HepG2 (cell line): Measurements from ENCODE around the gene FITM2. TPM values are rescaled to one million over a fixed set of nuclear protein-coding genes. Genes with fewer than 3 reads are reported as not detected.

ENCODE experiments used
- ARID2 ChIP-seq: sonication (generic); formaldehyde crosslinking; IDR thresholded peaks from 2 replicates; pipeline ENCODE4 v1.8.1; 2022; ENCODE audit warnings: mild to moderate bottlenecking, missing genetic modification reagents, borderline replicate concordance
- CBFB ChIP-seq: sonication (generic); formaldehyde crosslinking; IDR thresholded peaks from 2 replicates; pipeline ENCODE4 v1.4.0; 2020; ENCODE audit warnings: missing genetic modification reagents
- EEA1 ChIP-seq: sonication (generic); formaldehyde crosslinking; IDR thresholded peaks from 2 replicates; pipeline ENCODE4 v1.5.1; 2020; ENCODE audit warnings: mild to moderate bottlenecking, missing genetic modification reagents, borderline replicate concordance
- FOXO1 ChIP-seq: sonication (generic); formaldehyde crosslinking; IDR thresholded peaks from 2 replicates; pipeline ENCODE4 v1.4.0; 2020; ENCODE audit warnings: missing genetic modification reagents
- HCFC1 ChIP-seq: fragments of 150-350 bp; IDR thresholded peaks from 2 replicates; pipeline ENCODE4 v1.6.1; 2014; ENCODE audit warnings: low read depth, low read length
- HDAC1 ChIP-seq: sonication (generic); formaldehyde crosslinking; IDR thresholded peaks from 2 replicates; pipeline ENCODE4 v1.5.1; 2020; ENCODE audit warnings: mild to moderate bottlenecking, missing genetic modification reagents
- KDM3A ChIP-seq: IDR thresholded peaks from 2 replicates; pipeline ENCODE4 v1.6.1; 2018; ENCODE audit warnings: low read depth, missing compliant biosample characterization
- KDM5A ChIP-seq: fragments of 200-600 bp; sonication (generic); IDR thresholded peaks from 2 replicates; pipeline ENCODE4 v1.7.0; 2018; ENCODE audit warnings: antibody characterized with exemption, mild to moderate bottlenecking, low read length, borderline replicate concordance
- LCORL ChIP-seq, 2 experiments: fragments of 450-650 bp in 1 of 2; sonication (generic) in 1 of 2; formaldehyde crosslinking in 1 of 2; IDR thresholded peaks; 2 replicates each; pipeline versions ENCODE4 v1.5.0 to v1.6.1; 2017 to 2020; ENCODE audit warnings: antibody characterized with exemption in 1 of 2, missing genetic modification reagents in 1 of 2
- MED1 ChIP-seq: sonication (generic); formaldehyde crosslinking; IDR thresholded peaks from 2 replicates; pipeline ENCODE4 v1.4.0; 2020; ENCODE audit warnings: missing genetic modification reagents
- MTF2 ChIP-seq: sonication (generic); formaldehyde crosslinking; IDR thresholded peaks from 2 replicates; pipeline ENCODE4 v1.5.0; 2020; ENCODE audit warnings: missing genetic modification reagents, borderline replicate concordance
- SRSF9 ChIP-seq: fragments of 200-400 bp; formaldehyde crosslinking; IDR thresholded peaks from 2 replicates; pipeline ENCODE4 v1.6.1; 2018; ENCODE audit warnings: borderline replicate concordance, mild to moderate bottlenecking, low read depth, low read length; ENCODE audit not compliant: insufficient read depth, poor library complexity, severe bottlenecking
- ZBTB26 ChIP-seq: IDR thresholded peaks from 2 replicates; pipeline ENCODE4 v1.6.1; 2016; ENCODE audit warnings: missing compliant biosample characterization, missing genetic modification reagents, borderline replicate concordance
- ZBTB3 ChIP-seq: sonication (generic); formaldehyde crosslinking; IDR thresholded peaks from 2 replicates; pipeline ENCODE4 v1.4.0; 2020; ENCODE audit warnings: low read depth, mild to moderate bottlenecking, moderate library complexity, missing genetic modification reagents, borderline replicate concordance
- ZEB1 ChIP-seq: IDR thresholded peaks from 2 replicates; pipeline ENCODE4 v1.6.1; 2012; ENCODE audit warnings: mild to moderate bottlenecking, low read depth, inconsistent platforms; ENCODE audit not compliant: insufficient replicate concordance
- ZFX ChIP-seq: sonication (generic); formaldehyde crosslinking; IDR thresholded peaks from 2 replicates; pipeline ENCODE4 v1.4.0; 2020; ENCODE audit warnings: mild to moderate bottlenecking, low read depth, missing genetic modification reagents, moderate library complexity
- ZFYVE20 ChIP-seq: sonication (generic); formaldehyde crosslinking; IDR thresholded peaks from 2 replicates; pipeline ENCODE4 v1.8.0; 2023; ENCODE audit warnings: low read depth, mild to moderate bottlenecking, moderate library complexity, missing genetic modification reagents, borderline replicate concordance
- ZMYM3 ChIP-seq: sonication (generic); formaldehyde crosslinking; IDR thresholded peaks from 2 replicates; pipeline ENCODE4 v1.5.1; 2020; ENCODE audit warnings: mild to moderate bottlenecking, missing genetic modification reagents
- ZNF274 ChIP-seq: sonication (generic); formaldehyde crosslinking; IDR thresholded peaks from 2 replicates; pipeline ENCODE4 v1.5.1; 2020; ENCODE audit warnings: mild to moderate bottlenecking, missing genetic modification reagents
- ZNF558 ChIP-seq: sonication (generic); formaldehyde crosslinking; IDR thresholded peaks from 2 replicates; pipeline ENCODE4 v1.9.0; 2022; ENCODE audit warnings: mild to moderate bottlenecking, missing genetic modification reagents, borderline replicate concordance
- ZNF564 ChIP-seq: sonication (generic); formaldehyde crosslinking; IDR thresholded peaks from 2 replicates; pipeline ENCODE4 v1.8.1; 2023; ENCODE audit warnings: mild to moderate bottlenecking, missing genetic modification reagents
- ZNF703 ChIP-seq: sonication (generic); formaldehyde crosslinking; IDR thresholded peaks from 2 replicates; pipeline ENCODE4 v1.5.1; 2020; ENCODE audit warnings: missing genetic modification reagents, mild to moderate bottlenecking, moderate library complexity, borderline replicate concordance
- ZNF841 ChIP-seq: sonication (generic); formaldehyde crosslinking; IDR thresholded peaks from 2 replicates; pipeline ENCODE4 v1.8.1; 2023; ENCODE audit warnings: missing genetic modification reagents, borderline replicate concordance
- ZNF883 ChIP-seq: sonication (generic); formaldehyde crosslinking; IDR thresholded peaks from 2 replicates; pipeline ENCODE4 v1.5.1; 2020; ENCODE audit warnings: mild to moderate bottlenecking, missing genetic modification reagents; ENCODE audit errors: not compliant biosample characterization
- polyA plus RNA-seq, 8 experiments: library from polyadenylated mRNA; depleted of rRNA in 3 of 8; stranded (reverse) in 7 of 8; unstranded in 1 of 8; fragments of >200 nt; fragmentation: Illumina TruSeq in 4 of 8; extraction: Trizol in 4 of 8; gene quantifications; 2 replicates each; pipeline versions ENCODE4 v1.2.1 to v1.2.3, GENCODE V29; 2011 to 2016; ENCODE audit warnings: low read depth in 4 of 8, missing spikeins in 1 of 8, mixed read lengths in 1 of 8; ENCODE audit not compliant: insufficient read depth in 1 of 8
- total RNA-seq, 5 experiments: library from RNA; depleted of rRNA; stranded (reverse); fragments of >200 nt; fragmentation: Illumina TruSeq; extraction: Trizol; gene quantifications; 2 replicates each; pipeline ENCODE4 v1.2.3, GENCODE V29; 2016; ENCODE audit warnings: low read depth in 1 of 5
- TF ChIP-seq, protein P1 (sequence below): sonication (generic); formaldehyde crosslinking; IDR thresholded peaks from 2 replicates; pipeline ENCODE4 v1.4.0; 2020; ENCODE audit warnings: mild to moderate bottlenecking, missing genetic modification reagents
- TF ChIP-seq, protein P2 (sequence below): sonication (generic); formaldehyde crosslinking; IDR thresholded peaks from 2 replicates; pipeline ENCODE4 v1.9.0; 2022; ENCODE audit warnings: low read depth, missing genetic modification reagents

The FITM2 gene
- total and polyA plus RNA-seq, 2 of the 13 experiments (the other 11 are each of a cell fraction or from before 2014, with no cell fraction given), result 9.6 to 24.5 TPM

GRCh38 chr20:44326391-44327159 is 15.6 kb upstream of the FITM2 start (continued):
- TF ChIP-seq ZNF703 (0 out of 2 replicates have a peak, but pooled peaks have one; percentile 52), SRSF9 (no peak), KDM3A (CRISPR knock-in tag) (0 out of 2 replicates have a peak, but pooled peaks have one; percentile 25), KDM5A (no peak), ZNF564 (CRISPR knock-in tag) (0 out of 2 replicates have a peak, but pooled peaks have one; percentile 58), MTF2 (CRISPR knock-in tag) (peak; percentile 87; the same call in 1 of the 2 replicates), ZNF558 (CRISPR knock-in tag) (0 out of 2 replicates have a peak, but pooled peaks have one; percentile 12), ZBTB3 (no peak), ZFX (CRISPR knock-in tag) (peak; percentile 43; the same call in 1 of the 2 replicates), FOXO1 (CRISPR knock-in tag) (no peak), HCFC1 (no peak), ZFYVE20 (no peak), LCORL (IDR thresholded peaks at IDR 0.05) (no peak), LCORL (CRISPR knock-in tag; IDR thresholded peaks at IDR 0.05) (peak; percentile 89), ZBTB26 (CRISPR knock-in tag) (no peak), HDAC1 (CRISPR knock-in tag) (peak; percentile 51), EEA1 (CRISPR knock-in tag) (no peak), ARID2 (0 out of 2 replicates have a peak, but pooled peaks have one; percentile 40), ZMYM3 (0 out of 2 replicates have a peak, but pooled peaks have one; percentile 9), ZNF841 (CRISPR knock-in tag) (no peak), ZNF883 (CRISPR knock-in tag) (peak; percentile 52), ZNF274 (no peak), ZEB1 (no peak), CBFB (CRISPR knock-in tag) (peak; percentile 46; the same call in 1 of the 2 replicates), MED1 (CRISPR knock-in tag) (0 out of 2 replicates have a peak, but pooled peaks have one; percentile 31)
- TF ChIP-seq, protein P1, sequence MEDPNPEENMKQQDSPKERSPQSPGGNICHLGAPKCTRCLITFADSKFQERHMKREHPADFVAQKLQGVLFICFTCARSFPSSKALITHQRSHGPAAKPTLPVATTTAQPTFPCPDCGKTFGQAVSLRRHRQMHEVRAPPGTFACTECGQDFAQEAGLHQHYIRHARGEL, result 0 out of 2 replicates have a peak, but pooled peaks have one; percentile 35
- TF ChIP-seq, protein P2, sequence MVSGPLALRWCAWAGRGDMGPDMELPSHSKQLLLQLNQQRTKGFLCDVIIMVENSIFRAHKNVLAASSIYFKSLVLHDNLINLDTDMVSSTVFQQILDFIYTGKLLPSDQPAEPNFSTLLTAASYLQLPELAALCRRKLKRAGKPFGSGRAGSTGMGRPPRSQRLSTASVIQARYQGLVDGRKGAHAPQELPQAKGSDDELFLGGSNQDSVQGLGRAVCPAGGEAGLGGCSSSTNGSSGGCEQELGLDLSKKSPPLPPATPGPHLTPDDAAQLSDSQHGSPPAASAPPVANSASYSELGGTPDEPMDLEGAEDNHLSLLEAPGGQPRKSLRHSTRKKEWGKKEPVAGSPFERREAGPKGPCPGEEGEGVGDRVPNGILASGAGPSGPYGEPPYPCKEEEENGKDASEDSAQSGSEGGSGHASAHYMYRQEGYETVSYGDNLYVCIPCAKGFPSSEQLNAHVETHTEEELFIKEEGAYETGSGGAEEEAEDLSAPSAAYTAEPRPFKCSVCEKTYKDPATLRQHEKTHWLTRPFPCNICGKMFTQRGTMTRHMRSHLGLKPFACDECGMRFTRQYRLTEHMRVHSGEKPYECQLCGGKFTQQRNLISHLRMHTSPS (CRISPR knock-in tag), result peak; percentile 85
